ENCODE results near the gene KCNS1.

The KCNS1 gene

GRCh38 chr20:45114465-45115385 lies 13.8 kb upstream of the KCNS1 start, which contains the start of gene WFDC5:
Gene WFDC5 (minus strand): TSS chr20:45115174. CDS start chr20:45115083, 91 bp downstream.
- no peak for TF ChIP-seq CTCF (IDR thresholded peaks at IDR 0.05; ENCODE audit: extremely low read depth, missing control alignments)
- peak; percentile 17 for DNase-seq (ENCODE audit: low spot score)

GRCh38 chr20:45113865-45114264 lies 12.9 kb upstream of the KCNS1 start:
- no peak for TF ChIP-seq CTCF (IDR thresholded peaks at IDR 0.05; ENCODE audit: extremely low read depth, missing control alignments)
- no peak for DNase-seq (ENCODE audit: low spot score)

- DNase-seq (ENCODE audit: low spot score): no peak
- no peak for TF ChIP-seq CTCF (IDR thresholded peaks at IDR 0.05; ENCODE audit: extremely low read depth, missing control alignments)
These were observed 11.8 kb upstream of the KCNS1 start for GRCh38 chr20:45112754-45113153.

GRCh38 chr20:45111799-45112471 lies 11.0 kb upstream of the KCNS1 start:
- DNase-seq (ENCODE audit: low spot score): peak; percentile 34
- peak; percentile 16 for TF ChIP-seq CTCF (IDR thresholded peaks at IDR 0.05; ENCODE audit: extremely low read depth, missing control alignments)

- TF ChIP-seq CTCF (IDR thresholded peaks at IDR 0.05; ENCODE audit: extremely low read depth, missing control alignments): no peak
- DNase-seq (ENCODE audit: low spot score): no peak
These were observed 10.4 kb upstream of the KCNS1 start for GRCh38 chr20:45111285-45111684.

GRCh38 chr20:45110301-45110700 lies 9.4 kb upstream of the KCNS1 start:
- DNase-seq (ENCODE audit: low spot score): peak; percentile 2

More at GRCh38 chr20:45110301-45110700, 9.4 kb upstream of the KCNS1 start:
- TF ChIP-seq CTCF (IDR thresholded peaks at IDR 0.05; ENCODE audit: extremely low read depth, missing control alignments): no peak
